Heart left ventricle (tissue), 13 donors: ENCODE data around the gene TBC1D21.

Experiments used
- POLR2A ChIP-seq, 2 donors: fragments of 450-650 bp; IDR thresholded peaks; one replicate each; pipeline ENCODE4 v1.6.1; 2017; ENCODE audit warnings: antibody characterized with exemption in 2 of 2, mild to moderate bottlenecking in 2 of 2, moderate library complexity in 2 of 2
- TF ChIP-seq, protein P1 (sequence below), 12 donors: fragments of 200-600 bp; sonication (generic) in 4 of 12; IDR thresholded peaks; one replicate each; pipeline versions ENCODE4 v1.5.0 to v1.8.0; 2018 to 2022; ENCODE audit warnings: antibody characterized with exemption in 12 of 12, mild to moderate bottlenecking in 5 of 12
- donor health status: ischemic (EF 13 %, LVEDD 7.1; RV severe dilation, severe dysfunction).
- donor health status: DM: no; HTN: yes; CAD: no.
- donor health status: DM: no; HTN: no; CAD: no.
- donor health status: ischemic (EF 25% LVEDD 6.9; RV normal size, moderate dysfunction).
- donor health status: ischemic (EF 25% LVEDD 5.7; RV mildly dilated, moderate dysfunction).
- donor health status: ischemic (EF 35%, LVEDD 5.7; RV mildly dilated, moderate dysfunction).
- donor health status: nonischemic (EF 11% LVEDD 7.7; RV severe dilation, severe dysfunction).
- donor health status: DM: yes; HTN: yes; CAD: no.
- donor health status: PGD.
- donor health status: ischemic (EF 29% LVEDD 5.4; RV normal size, mild dysfunction).
- donor health status: nonischemic (EF 23%, LVEDD 6.1; RV moderate dilation, normal function).

DNA sequence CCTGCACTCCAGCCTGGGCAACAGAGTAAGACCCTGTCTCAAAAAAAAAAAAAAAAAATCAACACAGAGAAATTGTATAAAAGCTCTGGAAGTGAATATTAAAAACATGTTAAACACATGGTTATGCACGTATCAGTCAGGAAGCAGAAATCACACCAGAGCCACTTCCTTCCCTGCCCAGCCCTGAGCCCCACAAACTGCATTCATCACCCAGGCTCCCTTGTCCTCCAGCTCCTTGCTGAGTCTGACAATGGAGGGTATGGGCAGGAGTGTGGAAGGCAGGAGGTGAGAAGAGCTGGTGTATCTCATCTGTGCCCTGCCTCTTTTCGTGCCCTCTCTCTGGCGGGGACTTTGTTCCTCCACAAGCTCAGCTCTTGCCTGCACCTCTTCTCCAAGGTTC, 40.8 kb downstream of the TBC1D21 start:
- TF ChIP-seq, protein P1, sequence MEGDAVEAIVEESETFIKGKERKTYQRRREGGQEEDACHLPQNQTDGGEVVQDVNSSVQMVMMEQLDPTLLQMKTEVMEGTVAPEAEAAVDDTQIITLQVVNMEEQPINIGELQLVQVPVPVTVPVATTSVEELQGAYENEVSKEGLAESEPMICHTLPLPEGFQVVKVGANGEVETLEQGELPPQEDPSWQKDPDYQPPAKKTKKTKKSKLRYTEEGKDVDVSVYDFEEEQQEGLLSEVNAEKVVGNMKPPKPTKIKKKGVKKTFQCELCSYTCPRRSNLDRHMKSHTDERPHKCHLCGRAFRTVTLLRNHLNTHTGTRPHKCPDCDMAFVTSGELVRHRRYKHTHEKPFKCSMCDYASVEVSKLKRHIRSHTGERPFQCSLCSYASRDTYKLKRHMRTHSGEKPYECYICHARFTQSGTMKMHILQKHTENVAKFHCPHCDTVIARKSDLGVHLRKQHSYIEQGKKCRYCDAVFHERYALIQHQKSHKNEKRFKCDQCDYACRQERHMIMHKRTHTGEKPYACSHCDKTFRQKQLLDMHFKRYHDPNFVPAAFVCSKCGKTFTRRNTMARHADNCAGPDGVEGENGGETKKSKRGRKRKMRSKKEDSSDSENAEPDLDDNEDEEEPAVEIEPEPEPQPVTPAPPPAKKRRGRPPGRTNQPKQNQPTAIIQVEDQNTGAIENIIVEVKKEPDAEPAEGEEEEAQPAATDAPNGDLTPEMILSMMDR (IDR thresholded peaks at IDR 0.05), result no peak
- TF ChIP-seq POLR2A (IDR thresholded peaks at IDR 0.05), result no peak
